Measurements from ENCODE around the gene PRCC. TPM values are rescaled to one million over a fixed set of nuclear protein-coding genes. Genes with fewer than 3 reads are reported as not detected.
A peak's percentile ranks its signal among the peaks of the same experiment; 100 is the strongest.

The PRCC gene
- total and polyA plus RNA-seq, 7 experiments from 2014 or later: 40.9 to 88.9 (median 60.8) TPM

GRCh38 chr1:156781585-156782186, 14.4 kb downstream of the PRCC start:
- H3K9me3 Mint-ChIP-seq: no peaks in the 10 kb centered on the region
- H3K4me1 Mint-ChIP-seq: peaks cover 21 to 42% (median 32%) of the 10 kb centered on the region in 7 donors
- no peak for DNase-seq
- Histone ChIP-seq H3K27me3 (ENCODE audit: control insufficient read depth in 2 of 2, insufficient read depth in 2 of 2, low read length in 2 of 2) (no peaks in the 10 kb centered on the region), H3K4me1 (ENCODE audit: control insufficient read depth in 2 of 2, insufficient read depth in 2 of 2, low read length in 2 of 2) (peaks cover 5 to 8% of the 10 kb centered on the region in 2 donors), H3K9me3 (ENCODE audit: control insufficient read depth in 2 of 3, low read length in 3 of 3) (no peaks in the 10 kb centered on the region), H3K4me3 (ENCODE audit: low read length) (no peak overlapping the region), H3K27ac (ENCODE audit: low read depth, low read length) (no peak overlapping the region), H3K36me3 (ENCODE audit: control insufficient read depth in 2 of 3, insufficient read depth in 3 of 3, low read length in 3 of 3) (peaks cover 5 to 46% (median 13%) of the 10 kb centered on the region in 3 experiments)
- POLR2A ChIA-PET: no interaction called here
- CTCF ChIA-PET: interaction anchor here (1.5 to 1.8 kb wide), 2 partner anchors 11 to 56 kb away, joined by 5 read pairs; no protein-coding TSS in a partner anchor
- intact Hi-C loops (cut with micrococcal nuclease): no loop called here
- peaks cover 0 to 28% (median 19%) of the 10 kb centered on the region in 5 donors for H3K36me3 Mint-ChIP-seq
- H3K4me3 Mint-ChIP-seq: no peak overlapping the region
- ATAC-seq: no peak
- H3K27ac Mint-ChIP-seq: peak overlapping the region in 1 of 9 donors; percentile 46
- no peaks in the 10 kb centered on the region for H3K27me3 Mint-ChIP-seq

DNA sequence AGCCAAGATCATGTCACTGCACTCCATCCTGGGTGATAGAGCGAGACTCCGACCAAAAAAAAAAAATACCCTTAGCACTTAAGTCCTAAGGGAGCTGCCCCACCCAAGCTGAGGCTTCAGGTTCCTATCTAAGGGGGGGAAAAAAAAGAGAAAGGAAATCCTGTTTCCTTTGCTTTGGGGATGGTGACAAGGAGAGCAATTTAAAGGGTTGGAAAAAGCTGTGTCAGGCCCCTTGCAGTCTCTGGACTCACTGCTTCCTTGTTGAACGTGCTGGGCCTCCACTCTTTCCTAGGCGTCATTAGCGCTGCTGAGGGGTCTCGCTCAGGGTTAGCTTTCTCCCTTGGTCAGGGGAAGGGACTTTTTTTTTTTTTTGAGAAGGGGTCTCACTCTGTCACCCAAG, 18.1 kb downstream of the PRCC start:
- Histone ChIP-seq H3K4me1 (ENCODE audit: control insufficient read depth in 2 of 2, insufficient read depth in 2 of 2, low read length in 2 of 2) (no peaks in the 10 kb centered on the region), H3K27me3 (ENCODE audit: control insufficient read depth in 2 of 2, insufficient read depth in 2 of 2, low read length in 2 of 2) (no peaks in the 10 kb centered on the region), H3K27ac (ENCODE audit: low read depth, low read length) (no peak overlapping the region), H3K36me3 (ENCODE audit: control insufficient read depth in 2 of 3, insufficient read depth in 3 of 3, low read length in 3 of 3) (peaks cover 5 to 66% (median 17%) of the 10 kb centered on the region in 3 experiments), H3K4me3 (ENCODE audit: low read length) (no peak overlapping the region), H3K9me3 (ENCODE audit: control insufficient read depth in 2 of 3, low read length in 3 of 3) (no peaks in the 10 kb centered on the region)
- peaks cover 0 to 49% (median 34%) of the 10 kb centered on the region in 5 donors for H3K36me3 Mint-ChIP-seq
- no peaks in the 10 kb centered on the region for H3K9me3 Mint-ChIP-seq
- DNase-seq: no peak
- ChIA-PET CTCF (interaction anchor here (0.9 to 1.5 kb wide), 3 partner anchors 11 to 29 kb away, joined by 3 to 4 read pairs (median 3); no protein-coding TSS in a partner anchor), POLR2A (no interaction called here)
- no peak overlapping the region for H3K4me3 Mint-ChIP-seq
- intact Hi-C loops (cut with micrococcal nuclease): no loop called here
- no peaks in the 10 kb centered on the region for H3K27me3 Mint-ChIP-seq
- no peak for ATAC-seq
- peaks cover 12 to 31% (median 24%) of the 10 kb centered on the region in 7 donors for H3K4me1 Mint-ChIP-seq
- no peak overlapping the region for H3K27ac Mint-ChIP-seq

GRCh38 chr1:156786640-156787039, 19.3 kb downstream of the PRCC start:
- ChIA-PET CTCF (interaction anchor here (1.0 kb wide), 1 partner anchor 13 kb away, joined by 3 read pairs; no protein-coding TSS in a partner anchor), POLR2A (no interaction called here)
- Histone ChIP-seq H3K36me3 (ENCODE audit: control insufficient read depth in 2 of 3, insufficient read depth in 3 of 3, low read length in 3 of 3) (peaks cover 5 to 72% (median 25%) of the 10 kb centered on the region in 3 experiments), H3K27ac (ENCODE audit: low read depth, low read length) (no peak overlapping the region), H3K4me1 (ENCODE audit: control insufficient read depth in 2 of 2, insufficient read depth in 2 of 2, low read length in 2 of 2) (no peaks in the 10 kb centered on the region), H3K27me3 (ENCODE audit: control insufficient read depth in 2 of 2, insufficient read depth in 2 of 2, low read length in 2 of 2) (no peaks in the 10 kb centered on the region), H3K4me3 (ENCODE audit: low read length) (no peak overlapping the region), H3K9me3 (ENCODE audit: control insufficient read depth in 2 of 3, low read length in 3 of 3) (no peaks in the 10 kb centered on the region)
- Mint-ChIP-seq H3K9me3 (no peaks in the 10 kb centered on the region), H3K27ac (peak overlapping the region in 3 of 9 donors; percentile 9 to 71 (median 26)), H3K4me1 (peaks cover 5 to 23% (median 14%) of the 10 kb centered on the region in 7 donors), H3K27me3 (no peaks in the 10 kb centered on the region), H3K36me3 (peaks cover 0 to 51% (median 26%) of the 10 kb centered on the region in 5 donors), H3K4me3 (peak overlapping the region in 1 of 10 donors; percentile 35)
- ATAC-seq: peak; percentile 77
- intact Hi-C loops (cut with micrococcal nuclease): no loop called here
- no peak for DNase-seq

DNA sequence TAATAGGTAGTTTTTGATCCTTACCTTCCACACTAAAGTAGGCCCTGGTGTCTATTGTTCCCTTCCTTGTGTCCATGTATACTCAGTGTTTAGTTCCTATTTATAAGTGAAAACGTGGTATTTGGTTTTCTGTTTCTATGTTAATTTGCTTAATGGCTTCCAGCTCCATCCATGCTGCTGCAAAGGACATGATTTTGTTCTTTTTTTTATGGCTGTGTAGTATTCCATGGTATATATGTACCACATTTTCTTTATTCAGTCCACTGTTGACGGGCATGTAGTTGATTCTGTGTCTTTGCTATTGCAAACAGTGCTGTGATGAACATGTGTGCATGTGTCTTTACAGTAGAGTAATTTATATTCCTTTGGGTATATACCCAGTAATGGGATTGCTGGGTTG, 20.8 kb downstream of the PRCC start:
- Mint-ChIP-seq H3K36me3 (peaks cover 0 to 46% (median 19%) of the 10 kb centered on the region in 5 donors), H3K27me3 (no peaks in the 10 kb centered on the region), H3K4me3 (no peak overlapping the region), H3K9me3 (no peaks in the 10 kb centered on the region), H3K27ac (no peak overlapping the region), H3K4me1 (peaks cover 0 to 21% (median 6%) of the 10 kb centered on the region in 7 donors)
- CTCF ChIA-PET: interaction anchor here (0.7 kb wide), 1 partner anchor 18 kb away, joined by 5 read pairs; no protein-coding TSS in a partner anchor
- POLR2A ChIA-PET: no interaction called here
- Histone ChIP-seq H3K9me3 (ENCODE audit: control insufficient read depth in 2 of 3, low read length in 3 of 3) (no peaks in the 10 kb centered on the region), H3K36me3 (ENCODE audit: control insufficient read depth in 2 of 3, insufficient read depth in 3 of 3, low read length in 3 of 3) (peaks cover 5 to 72% (median 29%) of the 10 kb centered on the region in 3 experiments), H3K27me3 (ENCODE audit: control insufficient read depth in 2 of 2, insufficient read depth in 2 of 2, low read length in 2 of 2) (no peaks in the 10 kb centered on the region), H3K4me1 (ENCODE audit: control insufficient read depth in 2 of 2, insufficient read depth in 2 of 2, low read length in 2 of 2) (no peaks in the 10 kb centered on the region), H3K27ac (ENCODE audit: low read depth, low read length) (no peak overlapping the region), H3K4me3 (ENCODE audit: low read length) (no peak overlapping the region)
- intact Hi-C loops (cut with micrococcal nuclease): no loop called here
- DNase-seq: no peak
- no peak for ATAC-seq

GRCh38 chr1:156789621-156790318, 22.4 kb downstream of the PRCC start:
- H3K27me3 Mint-ChIP-seq: no peaks in the 10 kb centered on the region
- peaks cover 0 to 21% (median 6%) of the 10 kb centered on the region in 7 donors for H3K4me1 Mint-ChIP-seq
- intact Hi-C loops (cut with micrococcal nuclease): no loop called here
- ATAC-seq (no peak), DNase-seq (no peak)
- POLR2A ChIA-PET: no interaction called here
- H3K27ac Mint-ChIP-seq: peak overlapping the region in 3 of 9 donors; percentile 5 to 70 (median 21)
- Histone ChIP-seq H3K36me3 (ENCODE audit: control insufficient read depth in 2 of 3, insufficient read depth in 3 of 3, low read length in 3 of 3) (peaks cover 0 to 77% (median 21%) of the 10 kb centered on the region in 3 experiments), H3K9me3 (ENCODE audit: control insufficient read depth in 2 of 3, low read length in 3 of 3) (no peaks in the 10 kb centered on the region), H3K4me1 (ENCODE audit: control insufficient read depth in 2 of 2, insufficient read depth in 2 of 2, low read length in 2 of 2) (no peaks in the 10 kb centered on the region), H3K27me3 (ENCODE audit: control insufficient read depth in 2 of 2, insufficient read depth in 2 of 2, low read length in 2 of 2) (no peaks in the 10 kb centered on the region), H3K27ac (ENCODE audit: low read depth, low read length) (no peak overlapping the region), H3K4me3 (ENCODE audit: low read length) (no peak overlapping the region)
- H3K36me3 Mint-ChIP-seq: peaks cover 3 to 54% (median 21%) of the 10 kb centered on the region in 5 donors
- no peak overlapping the region for H3K4me3 Mint-ChIP-seq
- H3K9me3 Mint-ChIP-seq: no peaks in the 10 kb centered on the region
- CTCF ChIA-PET: interaction anchor here (0.7 to 1.5 kb wide), 5 partner anchors 8 to 100 kb away, joined by 3 to 9 read pairs (median 4); no protein-coding TSS in a partner anchor

DNA sequence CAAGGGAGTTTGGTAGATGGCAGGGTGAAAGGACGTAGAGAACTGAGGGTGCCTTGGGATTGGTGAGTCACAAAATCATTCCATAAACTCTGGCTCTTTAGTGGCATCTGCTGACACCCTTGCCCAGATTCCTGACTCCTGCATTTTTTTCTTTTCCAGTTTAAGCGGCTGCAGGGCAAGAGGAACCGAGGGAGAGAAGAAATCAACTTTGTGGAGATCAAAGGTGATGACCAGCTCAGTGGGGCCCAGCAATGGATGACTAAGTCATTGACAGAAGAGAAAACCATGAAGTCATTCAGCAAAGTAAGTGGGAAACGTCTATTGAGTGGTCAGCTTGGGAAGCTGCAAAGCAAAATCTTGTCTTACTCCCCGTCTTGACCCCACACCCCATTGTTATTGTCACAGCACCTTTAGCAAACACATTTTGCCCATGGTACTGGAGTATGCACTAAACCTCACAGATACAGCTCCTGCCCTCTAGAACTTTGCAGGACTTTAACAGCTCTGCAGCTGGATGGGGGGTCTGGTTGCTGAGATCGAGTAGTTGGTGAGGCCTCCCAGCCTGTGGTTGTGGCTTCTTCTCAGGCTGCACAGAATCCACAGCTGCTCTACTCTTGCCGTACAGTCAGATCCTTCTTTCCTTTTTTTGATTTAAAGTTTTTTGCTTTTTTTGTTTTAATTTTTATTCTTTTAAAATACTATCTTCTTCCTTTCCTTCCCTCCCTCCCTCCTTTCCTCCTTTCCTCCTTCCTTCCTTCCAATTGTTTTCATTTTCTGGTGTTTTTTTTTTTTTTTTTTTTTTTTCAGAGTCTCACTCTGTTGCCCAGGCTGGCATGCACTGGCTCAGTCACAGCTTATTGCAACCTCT, 27.4 kb downstream of the PRCC start:
- CTCF ChIA-PET: interaction anchor here (1.6 to 5.3 kb wide), 5 partner anchors 64 to 133 kb away, joined by 4 to 61 read pairs (median 10); partner anchors contain the start of genes INSRR and NTRK1
- no peaks in the 10 kb centered on the region for H3K27me3 Mint-ChIP-seq
- Histone ChIP-seq H3K4me1 (ENCODE audit: control insufficient read depth in 2 of 2, insufficient read depth in 2 of 2, low read length in 2 of 2) (no peaks in the 10 kb centered on the region), H3K4me3 (ENCODE audit: low read length) (no peak overlapping the region), H3K9me3 (ENCODE audit: control insufficient read depth in 2 of 3, low read length in 3 of 3) (no peaks in the 10 kb centered on the region), H3K27me3 (ENCODE audit: control insufficient read depth in 2 of 2, insufficient read depth in 2 of 2, low read length in 2 of 2) (no peaks in the 10 kb centered on the region), H3K36me3 (ENCODE audit: control insufficient read depth in 2 of 3, insufficient read depth in 3 of 3, low read length in 3 of 3) (peaks cover 12 to 87% (median 29%) of the 10 kb centered on the region in 3 experiments), H3K27ac (ENCODE audit: low read depth, low read length) (no peak overlapping the region)
- peaks cover 15 to 50% (median 22%) of the 10 kb centered on the region in 5 donors for H3K36me3 Mint-ChIP-seq
- DNase-seq (no peak), ATAC-seq (no peak)
- no peak overlapping the region for H3K27ac Mint-ChIP-seq
- POLR2A ChIA-PET: no interaction called here
- intact Hi-C loops (cut with micrococcal nuclease): loop anchor here in 1 of 2 donors (5.0 kb wide), 1 partner anchor 107 kb away; no protein-coding TSS in a partner anchor
- no peaks in the 10 kb centered on the region for H3K9me3 Mint-ChIP-seq
- peaks cover 0 to 11% (median 3%) of the 10 kb centered on the region in 7 donors for H3K4me1 Mint-ChIP-seq
- H3K4me3 Mint-ChIP-seq: no peak overlapping the region
